DMS 273 (cell line): ENCODE data around the gene MRPL24.

ENCODE experiments used
- DNase-seq: peaks from one replicate; lab custom pipeline; 2025; ENCODE audit not compliant: unreplicated experiment; lab: John Stamatoyannopoulos, UW

MRPL24 gene

GRCh38 chr1:156711011-156711817 lies 29.7 kb downstream of the MRPL24 start:
- no peak for DNase-seq

GRCh38 chr1:156709757-156710489 lies 31.0 kb downstream of the MRPL24 start:
- peak; percentile 93 for DNase-seq

GRCh38 chr1:156709031-156709430 lies 31.9 kb downstream of the MRPL24 start:
- DNase-seq = no peak

- no peak for DNase-seq
Measured at GRCh38 chr1:156708218-156708661, 32.6 kb downstream of the MRPL24 start.

GRCh38 chr1:156707417-156708217 lies 33.3 kb downstream of the MRPL24 start:
- no peak for DNase-seq

GRCh38 chr1:156706657-156707416 lies 34.1 kb downstream of the MRPL24 start:
- DNase-seq = peak; percentile 67

DNA sequence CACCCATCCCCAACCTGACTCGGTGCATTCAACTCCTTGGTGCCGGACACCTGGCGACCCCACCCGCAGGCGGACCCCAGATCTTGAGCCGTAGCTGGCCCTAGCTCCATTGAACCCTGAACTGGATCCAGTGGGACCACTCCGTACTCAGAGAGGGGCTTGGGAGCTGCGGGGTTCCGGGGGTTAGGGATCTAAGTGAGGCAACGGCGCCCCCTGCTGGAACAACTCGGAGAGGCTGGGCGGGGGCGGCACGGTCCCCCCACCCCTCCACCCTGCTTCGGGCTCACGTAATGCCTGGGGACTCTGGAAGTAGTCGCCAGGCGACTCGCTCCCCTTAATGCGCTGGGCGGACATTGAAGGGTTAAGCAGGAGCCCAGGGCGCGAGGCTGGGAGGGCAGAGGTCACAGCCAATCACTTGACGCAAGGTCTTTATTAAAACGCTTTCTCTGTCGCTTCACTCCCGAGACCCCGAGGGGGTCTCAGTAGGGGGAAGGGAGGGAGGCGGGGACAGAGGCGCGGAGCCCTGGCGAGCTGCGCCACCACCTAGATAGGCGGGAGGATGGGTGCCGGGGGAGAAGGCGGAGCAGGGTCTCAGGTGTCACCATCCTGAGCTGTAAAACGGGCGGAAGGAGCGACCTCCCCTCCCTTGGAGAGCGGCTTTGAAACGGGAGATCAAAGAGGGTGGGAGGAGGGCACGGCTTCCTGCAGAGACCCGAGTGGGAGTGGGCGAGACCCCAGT lies 34.8 kb downstream of the MRPL24 start:
- peak; percentile 87 for DNase-seq

DNA sequence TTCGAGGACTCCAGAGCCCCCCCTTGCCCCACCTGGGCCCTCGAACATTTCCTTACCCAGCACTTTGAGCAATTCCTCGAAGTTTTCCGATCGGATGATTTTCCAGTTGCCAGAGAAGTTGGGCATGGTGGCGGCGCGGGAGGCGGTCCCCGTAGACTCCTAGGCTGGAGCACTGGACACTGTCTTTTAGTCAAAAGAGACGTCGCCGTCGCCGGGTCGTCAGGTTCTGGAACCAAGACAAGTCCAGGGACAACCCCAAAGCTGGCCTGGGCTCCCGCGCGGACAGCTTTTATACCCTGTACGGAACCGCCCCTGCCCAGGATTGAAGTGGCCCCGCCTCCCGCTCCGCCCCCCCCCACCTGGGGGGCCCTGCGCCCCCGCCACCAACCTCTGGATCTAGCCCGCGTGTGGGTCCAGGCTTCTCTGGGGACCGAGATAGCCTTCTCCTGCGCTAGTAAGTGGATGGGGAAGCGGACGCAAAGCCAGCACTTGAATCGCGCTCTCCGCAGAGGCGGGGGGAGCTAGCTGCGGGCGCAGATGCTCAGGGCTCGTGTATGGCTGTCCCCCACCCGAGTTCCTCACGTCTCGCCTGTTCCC lies 35.5 kb downstream of the MRPL24 start, which contains the start of gene CRABP2:
CRABP2 (minus strand) TSS at position 263 of the 597 bp plus-strand sequence; CDS start at position 126, 137 bp downstream.
- DNase-seq = peak; percentile 72

DNA sequence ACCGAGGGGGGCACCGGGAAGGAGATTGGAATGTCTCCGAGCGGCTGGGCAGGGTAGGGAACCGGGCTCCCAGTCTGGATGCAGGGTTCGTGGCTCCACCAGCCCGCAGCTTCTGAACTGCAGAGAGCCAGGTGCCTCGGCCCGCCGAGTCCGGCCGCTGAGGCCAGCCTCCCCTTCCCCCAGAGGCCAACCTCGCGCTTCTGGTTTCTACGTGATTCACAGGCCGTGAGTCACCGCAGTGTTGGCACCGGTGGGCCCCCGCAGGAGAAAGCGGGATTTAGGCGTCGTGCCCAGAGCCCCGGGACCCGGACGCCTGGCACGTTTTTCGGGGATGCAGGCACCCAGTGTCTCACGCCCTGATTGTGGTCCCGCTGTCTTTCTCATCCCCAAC lies 36.0 kb downstream of the MRPL24 start:
- DNase-seq = peak; percentile 57

DNA sequence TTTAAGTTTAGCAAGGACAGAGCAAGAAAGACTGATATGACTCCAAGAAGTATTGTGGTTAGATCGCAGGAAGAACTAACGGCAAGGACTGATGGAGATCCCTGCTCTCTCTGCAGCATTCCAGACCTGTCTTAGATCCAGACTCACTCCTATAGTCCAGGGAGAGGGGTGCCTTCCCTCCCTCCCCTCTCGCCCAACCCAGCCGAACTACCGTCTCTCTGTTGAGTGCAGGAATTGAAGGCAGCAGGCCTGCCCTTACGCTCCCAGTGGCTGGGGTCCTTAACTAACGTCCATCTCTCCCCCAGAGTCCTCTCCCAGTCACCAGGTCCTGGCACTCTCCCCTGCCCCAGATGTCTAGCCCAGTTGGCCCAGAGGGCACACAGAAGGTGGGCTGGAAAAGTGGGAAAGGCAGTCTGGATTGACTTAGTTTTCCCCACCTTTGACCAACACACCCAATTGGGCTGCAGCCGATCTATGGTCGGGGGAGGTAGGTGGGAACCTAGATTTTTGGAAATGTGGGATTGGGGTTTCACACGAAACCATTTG lies 36.6 kb downstream of the MRPL24 start:
- DNase-seq = no peak

DNA sequence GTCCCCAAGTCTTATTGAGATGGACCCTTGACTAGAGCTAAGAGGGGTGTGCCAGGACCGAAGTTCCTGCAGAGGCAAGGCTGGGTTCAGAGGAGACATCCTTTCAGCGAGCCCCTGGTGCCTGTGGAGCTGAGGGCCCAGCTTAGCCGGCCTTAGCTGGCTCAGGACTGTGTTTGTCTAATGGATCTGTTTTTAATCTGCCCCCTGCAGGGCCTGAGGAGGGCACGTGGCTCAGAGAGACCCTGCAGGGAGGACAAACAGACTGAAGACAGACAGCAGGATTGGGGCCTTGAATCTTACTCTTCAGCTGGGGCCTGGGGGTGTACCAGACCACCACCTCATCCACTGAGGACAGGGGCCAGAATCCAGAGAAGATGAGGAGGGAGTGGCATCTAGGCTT lies 37.1 kb downstream of the MRPL24 start:
- DNase-seq = peak; percentile 46

- DNase-seq = no peak
Measured at GRCh38 chr1:156703336-156703735, 37.6 kb downstream of the MRPL24 start.

DNA sequence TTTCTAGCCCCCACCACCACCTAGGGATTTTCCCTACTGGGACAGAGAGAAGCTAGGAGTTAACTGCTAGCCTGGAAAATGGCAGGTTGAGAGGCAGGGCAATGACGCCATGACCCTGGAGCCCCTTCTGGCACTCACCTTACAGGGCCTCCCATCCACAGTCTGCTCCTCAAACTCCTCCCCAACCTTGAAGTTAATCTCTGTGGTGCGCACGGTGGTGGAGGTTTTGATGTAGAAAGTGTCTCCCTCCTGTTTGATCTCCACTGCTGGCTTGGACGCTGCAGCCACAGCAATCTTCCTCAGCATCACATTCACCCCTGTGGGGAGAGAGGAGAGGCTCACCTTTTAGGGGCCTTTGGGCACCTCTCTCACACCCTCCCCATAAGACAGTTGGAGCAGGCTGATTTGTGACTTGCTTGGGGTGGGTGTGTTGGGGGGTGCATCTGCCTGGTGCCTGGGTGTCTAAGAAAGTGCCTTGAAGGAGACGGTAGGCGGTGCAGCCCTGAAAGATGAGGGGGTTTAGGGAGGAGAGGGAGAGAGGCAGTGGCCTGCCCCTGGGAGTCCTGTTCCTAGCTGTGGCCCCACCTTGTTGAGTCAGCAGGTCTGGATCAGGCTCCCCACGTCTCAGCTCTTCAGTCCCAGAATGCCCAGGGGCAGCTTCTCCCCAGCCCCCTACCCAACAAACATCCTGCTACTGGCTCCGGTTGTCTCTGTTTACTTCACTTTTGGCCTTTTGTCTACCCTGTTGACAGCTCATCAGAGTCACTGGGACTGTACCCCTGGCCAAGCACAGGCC lies 40.0 kb downstream of the MRPL24 start:
- no peak for DNase-seq

- DNase-seq = no peak
Measured at GRCh38 chr1:156698995-156699394, 41.9 kb downstream of the MRPL24 start.

GRCh38 chr1:156697481-156697880 lies 43.4 kb downstream of the MRPL24 start:
- DNase-seq = no peak

- DNase-seq = no peak
Measured at GRCh38 chr1:156696755-156697154, 44.1 kb downstream of the MRPL24 start.

GRCh38 chr1:156694690-156694962 lies 46.3 kb downstream of the MRPL24 start:
- no peak for DNase-seq

DNA sequence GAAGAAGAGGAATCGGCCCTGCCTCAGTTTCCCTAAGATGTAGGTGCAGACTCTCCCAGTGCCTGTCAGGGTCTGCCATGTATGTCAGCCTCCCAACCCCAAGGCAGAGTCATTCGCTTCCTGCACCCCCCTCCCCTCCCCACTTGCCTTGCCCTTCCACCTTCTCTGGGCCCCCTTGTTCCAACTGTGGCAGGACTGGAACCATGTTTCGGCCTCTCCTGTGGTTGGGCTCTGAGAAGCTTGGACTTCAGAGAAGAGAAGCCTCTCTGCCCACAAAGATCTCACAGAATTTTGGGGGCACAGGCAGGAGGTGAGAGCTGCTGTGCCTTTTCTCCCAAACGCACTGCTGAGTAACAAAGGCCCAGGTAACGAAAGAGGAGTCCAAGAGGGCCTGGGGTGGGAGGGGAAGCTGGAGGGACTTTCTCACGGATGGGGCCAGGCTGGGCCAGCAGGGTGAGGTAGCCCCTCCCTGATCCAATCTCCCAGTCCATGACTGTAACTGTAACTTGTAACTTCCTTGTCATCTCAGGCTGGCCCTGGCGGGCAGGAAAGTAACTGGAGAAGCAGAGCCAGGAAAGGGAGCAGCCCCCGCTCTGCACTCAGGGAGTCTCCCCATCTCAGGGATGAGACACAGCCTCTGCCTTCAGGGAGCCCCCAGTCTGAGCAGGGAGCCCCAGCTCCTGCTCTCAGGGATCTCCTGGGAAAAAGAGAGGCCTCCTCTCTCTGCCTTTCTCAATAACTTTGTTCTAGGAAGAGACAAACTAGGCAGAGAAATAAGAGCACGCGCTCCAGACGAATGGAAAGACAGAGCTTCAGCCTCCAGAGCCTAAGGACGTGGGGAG lies 46.8 kb downstream of the MRPL24 start:
- no peak for DNase-seq
